Loucy (cell line): Measurements from ENCODE around the gene ATP11A.

ENCODE experiments used
- H2AFZ ChIP-seq: fragments of 200-600 bp; sonication (generic); 2 replicates; pipeline ENCODE4 v1.6.0; 2016; ENCODE audit warnings: antibody characterized with exemption, mild to moderate bottlenecking, low read length, moderate library complexity
- H3F3A ChIP-seq: fragments of 200-600 bp; 2 replicates; pipeline ENCODE4 v1.6.0; 2016; ENCODE audit warnings: antibody characterized with exemption, low read depth, mild to moderate bottlenecking
- H3K27me3 ChIP-seq: fragments of 200-600 bp; sonication (generic); 2 replicates; pipeline ENCODE4 v1.6.1; 2014; ENCODE audit warnings: low read length, mild to moderate bottlenecking; ENCODE audit not compliant: insufficient read depth, poor library complexity, severe bottlenecking
- H3K36me3 ChIP-seq: fragments of 200-600 bp; sonication (generic); 2 replicates; pipeline ENCODE4 v1.6.1; 2016; ENCODE audit warnings: low read length; ENCODE audit not compliant: insufficient read depth
- H3K4me1 ChIP-seq: fragments of 200-600 bp; sonication (generic); 2 replicates; pipeline ENCODE4 v1.5.1; 2014; ENCODE audit warnings: low read length, mild to moderate bottlenecking; ENCODE audit not compliant: insufficient read depth, poor library complexity, severe bottlenecking
- H3K4me2 ChIP-seq: fragments of 200-600 bp; sonication (generic); 2 replicates; pipeline ENCODE4 v1.6.0; 2014; ENCODE audit warnings: antibody characterized with exemption, low read length, low read depth, mild to moderate bottlenecking; ENCODE audit not compliant: poor library complexity, severe bottlenecking
- H3K4me3 ChIP-seq: fragments of 200-600 bp; sonication (generic); 2 replicates; pipeline ENCODE4 v1.5.1; 2014; ENCODE audit warnings: low read length, mild to moderate bottlenecking, mixed read lengths; ENCODE audit not compliant: poor library complexity, severe bottlenecking
- H3K79me2 ChIP-seq: fragments of 200-600 bp; sonication (generic); 2 replicates; pipeline ENCODE4 v1.6.1; 2014; ENCODE audit warnings: low read length; ENCODE audit not compliant: insufficient read depth
- H3K9ac ChIP-seq: fragments of 200-600 bp; sonication (generic); 2 replicates; pipeline ENCODE4 v1.6.0; 2014; ENCODE audit warnings: mild to moderate bottlenecking, low read depth, low read length, moderate library complexity; ENCODE audit not compliant: poor library complexity, severe bottlenecking
- H3K9me2 ChIP-seq: fragments of 200-600 bp; sonication (generic); replicated peaks from 2 replicates; pipeline ENCODE4 v1.6.1; 2016; ENCODE audit warnings: low read depth, low read length, mixed read lengths
- H3K9me3 ChIP-seq: fragments of 200-600 bp; sonication (generic); 2 replicates; pipeline ENCODE4 v1.6.1; 2014; ENCODE audit warnings: mild to moderate bottlenecking, antibody characterized with exemption, low read length, low read depth; ENCODE audit not compliant: insufficient read depth
- H4K20me1 ChIP-seq: fragments of 200-600 bp; sonication (generic); 2 replicates; pipeline ENCODE4 v1.6.0; 2014; ENCODE audit warnings: antibody characterized with exemption, low read length, mild to moderate bottlenecking; ENCODE audit not compliant: insufficient read depth, poor library complexity, severe bottlenecking
- EZH2phosphoT487 ChIP-seq: fragments of 200-600 bp; IDR thresholded peaks from 2 replicates; pipeline ENCODE4 v1.6.1; 2018; ENCODE audit warnings: antibody characterized with exemption, mild to moderate bottlenecking, moderate library complexity, borderline replicate concordance
- TF ChIP-seq, protein P1 (sequence below): fragments of 200-600 bp; sonication (generic); conservative IDR thresholded peaks from 2 replicates; pipeline ENCODE4 v1.5.1; 2014; ENCODE audit warnings: mild to moderate bottlenecking, antibody characterized with exemption, low read length

ATP11A gene

DNA sequence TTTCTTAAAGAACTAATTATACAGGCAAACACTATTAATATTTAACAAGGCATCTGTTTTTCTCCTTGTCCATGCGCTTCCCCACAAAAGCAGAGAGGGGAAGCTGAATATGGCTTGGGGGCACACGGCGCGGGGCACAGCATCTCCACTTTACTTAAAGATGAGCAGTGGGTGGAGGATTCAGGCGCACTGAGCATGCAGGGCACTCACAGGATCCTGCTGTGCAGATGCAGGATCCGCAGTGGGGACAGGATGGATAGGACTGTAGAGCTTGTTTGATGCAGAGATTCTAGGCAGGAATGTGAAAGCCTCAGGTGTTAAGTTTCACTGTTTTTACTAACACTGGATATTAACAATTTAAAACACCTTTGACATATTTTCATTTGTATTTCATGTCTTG lies 43.3 kb downstream of the ATP11A start:
- H2AFZ ChIP-seq = no peak overlapping the region
- TF ChIP-seq, protein P1, sequence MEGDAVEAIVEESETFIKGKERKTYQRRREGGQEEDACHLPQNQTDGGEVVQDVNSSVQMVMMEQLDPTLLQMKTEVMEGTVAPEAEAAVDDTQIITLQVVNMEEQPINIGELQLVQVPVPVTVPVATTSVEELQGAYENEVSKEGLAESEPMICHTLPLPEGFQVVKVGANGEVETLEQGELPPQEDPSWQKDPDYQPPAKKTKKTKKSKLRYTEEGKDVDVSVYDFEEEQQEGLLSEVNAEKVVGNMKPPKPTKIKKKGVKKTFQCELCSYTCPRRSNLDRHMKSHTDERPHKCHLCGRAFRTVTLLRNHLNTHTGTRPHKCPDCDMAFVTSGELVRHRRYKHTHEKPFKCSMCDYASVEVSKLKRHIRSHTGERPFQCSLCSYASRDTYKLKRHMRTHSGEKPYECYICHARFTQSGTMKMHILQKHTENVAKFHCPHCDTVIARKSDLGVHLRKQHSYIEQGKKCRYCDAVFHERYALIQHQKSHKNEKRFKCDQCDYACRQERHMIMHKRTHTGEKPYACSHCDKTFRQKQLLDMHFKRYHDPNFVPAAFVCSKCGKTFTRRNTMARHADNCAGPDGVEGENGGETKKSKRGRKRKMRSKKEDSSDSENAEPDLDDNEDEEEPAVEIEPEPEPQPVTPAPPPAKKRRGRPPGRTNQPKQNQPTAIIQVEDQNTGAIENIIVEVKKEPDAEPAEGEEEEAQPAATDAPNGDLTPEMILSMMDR = no peak
- TF ChIP-seq EZH2phosphoT487 = no peak
- no peaks in the 10 kb centered on the region for H4K20me1 ChIP-seq
- no peaks in the 10 kb centered on the region for H3K4me1 ChIP-seq
- no peaks in the 10 kb centered on the region for H3K9me3 ChIP-seq
- H3K9me2 ChIP-seq = no peaks in the 10 kb centered on the region
- H3K79me2 ChIP-seq = peaks cover 17% of the 10 kb centered on the region; the same call in 1 of the 2 replicates
- H3K4me2 ChIP-seq = no peak overlapping the region
- H3K4me3 ChIP-seq = no peak overlapping the region
- H3F3A ChIP-seq = no peaks in the 10 kb centered on the region
- H3K9ac ChIP-seq = no peak overlapping the region
- H3K27me3 ChIP-seq = no peaks in the 10 kb centered on the region
- no peaks in the 10 kb centered on the region; the same call in 1 of the 2 replicates for H3K36me3 ChIP-seq

DNA sequence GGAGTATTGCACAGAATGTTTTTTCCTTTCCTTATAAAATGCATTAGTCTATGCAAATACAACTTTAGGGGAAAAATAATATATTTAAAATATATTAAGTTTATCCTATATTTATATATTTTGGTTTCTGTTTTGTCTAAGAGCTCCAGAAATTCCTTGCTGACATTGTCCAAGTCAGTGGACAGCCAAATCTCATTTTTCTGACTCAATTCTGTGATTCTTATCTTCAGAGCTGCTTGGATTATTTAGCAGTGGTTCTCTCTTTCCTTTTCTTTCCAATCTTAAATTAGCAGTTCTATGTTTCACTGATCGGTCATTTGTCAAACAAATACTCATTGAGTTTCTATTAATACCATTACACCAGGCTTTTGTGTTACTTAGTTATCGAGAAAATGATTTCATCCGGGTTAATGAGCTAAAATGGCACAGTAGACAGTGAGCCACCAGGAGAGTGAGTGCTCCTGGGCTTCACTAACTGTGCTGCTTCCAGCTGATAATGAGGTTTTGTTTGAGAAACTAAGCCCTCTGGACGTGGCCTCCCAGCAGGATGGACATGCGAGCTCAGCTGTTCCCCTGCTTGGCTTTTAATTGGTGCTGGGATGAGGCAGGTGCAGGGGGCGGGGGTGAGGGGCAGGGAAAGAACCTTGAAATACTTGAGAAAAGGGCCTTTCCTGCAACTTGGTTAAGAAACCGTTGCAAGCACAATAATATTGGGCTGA lies 44.0 kb downstream of the ATP11A start:
- no peaks in the 10 kb centered on the region for H3K9me3 ChIP-seq
- H3K4me1 ChIP-seq = no peaks in the 10 kb centered on the region

DNA sequence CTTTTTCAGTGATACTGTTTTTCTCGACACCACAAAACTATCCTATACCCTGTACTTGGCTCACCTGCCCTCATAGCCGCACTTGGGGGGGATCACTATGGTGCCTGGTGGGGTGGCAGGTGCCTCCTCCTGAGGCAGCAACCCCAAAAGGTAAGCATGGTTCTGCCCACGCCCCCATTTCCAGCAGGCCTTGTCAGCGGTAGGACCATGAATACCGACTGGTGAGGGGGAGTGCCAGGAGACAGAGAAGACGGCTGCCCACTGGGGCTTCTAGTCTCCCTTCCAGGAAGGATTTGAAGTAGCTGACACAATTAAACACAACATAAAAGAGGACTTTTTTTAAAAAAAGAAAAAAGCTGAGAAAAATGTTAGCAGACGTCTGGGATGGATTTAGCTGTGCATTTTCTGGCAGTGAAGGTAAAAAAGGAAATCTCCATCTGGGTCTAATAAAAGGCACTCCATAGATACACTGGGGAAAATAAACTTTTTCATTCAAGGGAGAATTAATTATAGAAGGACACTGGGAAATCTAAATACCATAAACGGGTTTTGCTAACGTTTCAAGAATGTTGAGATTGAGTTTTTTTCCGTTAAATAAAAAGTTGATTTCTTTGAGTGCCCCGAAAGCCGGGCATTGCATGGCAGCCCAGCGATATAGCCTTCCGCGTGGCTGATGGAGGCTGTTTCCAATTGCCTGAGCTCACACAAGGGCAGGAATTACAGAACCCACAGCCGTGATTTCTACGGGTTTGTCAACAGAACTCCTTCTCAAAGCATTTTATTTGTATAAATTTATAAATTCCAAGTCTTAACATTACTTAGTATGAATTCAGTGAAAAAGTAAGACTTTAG lies 45.1 kb downstream of the ATP11A start:
- Histone ChIP-seq H2AFZ (no peak overlapping the region), H4K20me1 (no peaks in the 10 kb centered on the region), H3K9me2 (no peaks in the 10 kb centered on the region), H3K79me2 (peaks cover 11% of the 10 kb centered on the region; the same call in 1 of the 2 replicates), H3K9me3 (no peaks in the 10 kb centered on the region), H3K36me3 (no peaks in the 10 kb centered on the region; the same call in 1 of the 2 replicates), H3K4me1 (no peaks in the 10 kb centered on the region), H3K9ac (no peak overlapping the region), H3F3A (no peaks in the 10 kb centered on the region), H3K4me3 (no peak overlapping the region), H3K4me2 (no peak overlapping the region), H3K27me3 (no peaks in the 10 kb centered on the region)
- TF ChIP-seq EZH2phosphoT487 = no peak
- TF ChIP-seq, protein P1 = no peak

More for the DNA sequence above, 44.0 kb downstream of the ATP11A start:
- TF ChIP-seq, protein P1 = no peak
- TF ChIP-seq EZH2phosphoT487 = no peak
- H3K4me2 ChIP-seq = no peak overlapping the region
- H3K79me2 ChIP-seq = peaks cover 11% of the 10 kb centered on the region; the same call in 1 of the 2 replicates
- H3K36me3 ChIP-seq = no peaks in the 10 kb centered on the region; the same call in 1 of the 2 replicates
- no peak overlapping the region for H3K4me3 ChIP-seq
- H3K9ac ChIP-seq = no peak overlapping the region
- no peaks in the 10 kb centered on the region for H3K27me3 ChIP-seq
- H3F3A ChIP-seq = no peaks in the 10 kb centered on the region
- no peaks in the 10 kb centered on the region for H4K20me1 ChIP-seq
- no peak overlapping the region for H2AFZ ChIP-seq
- H3K9me2 ChIP-seq = no peaks in the 10 kb centered on the region
